22Rv1 (cell line): ENCODE results near the gene GAS6.
A peak's percentile ranks its signal among the peaks of the same experiment; 100 is the strongest.
"Not testable (repeated sequence)": the region's sequence is repeated elsewhere in the genome, so short reads cannot be mapped to it uniquely, and the experiment has no call there.

ENCODE experiments used
- H3K27ac ChIP-seq: fragments of 450-650 bp; 2 replicates; pipeline ENCODE4 v1.5.1; 2017
- ZFX ChIP-seq: fragments of 450-650 bp; IDR thresholded peaks from 2 replicates; pipeline ENCODE4 v1.6.1; 2017; ENCODE audit warnings: antibody characterized with exemption, borderline replicate concordance
- TF ChIP-seq, protein P1 (sequence below): fragments of 450-650 bp; IDR thresholded peaks from 2 replicates; pipeline ENCODE4 v1.5.1; 2017; ENCODE audit warnings: mild to moderate bottlenecking

The GAS6 gene

DNA sequence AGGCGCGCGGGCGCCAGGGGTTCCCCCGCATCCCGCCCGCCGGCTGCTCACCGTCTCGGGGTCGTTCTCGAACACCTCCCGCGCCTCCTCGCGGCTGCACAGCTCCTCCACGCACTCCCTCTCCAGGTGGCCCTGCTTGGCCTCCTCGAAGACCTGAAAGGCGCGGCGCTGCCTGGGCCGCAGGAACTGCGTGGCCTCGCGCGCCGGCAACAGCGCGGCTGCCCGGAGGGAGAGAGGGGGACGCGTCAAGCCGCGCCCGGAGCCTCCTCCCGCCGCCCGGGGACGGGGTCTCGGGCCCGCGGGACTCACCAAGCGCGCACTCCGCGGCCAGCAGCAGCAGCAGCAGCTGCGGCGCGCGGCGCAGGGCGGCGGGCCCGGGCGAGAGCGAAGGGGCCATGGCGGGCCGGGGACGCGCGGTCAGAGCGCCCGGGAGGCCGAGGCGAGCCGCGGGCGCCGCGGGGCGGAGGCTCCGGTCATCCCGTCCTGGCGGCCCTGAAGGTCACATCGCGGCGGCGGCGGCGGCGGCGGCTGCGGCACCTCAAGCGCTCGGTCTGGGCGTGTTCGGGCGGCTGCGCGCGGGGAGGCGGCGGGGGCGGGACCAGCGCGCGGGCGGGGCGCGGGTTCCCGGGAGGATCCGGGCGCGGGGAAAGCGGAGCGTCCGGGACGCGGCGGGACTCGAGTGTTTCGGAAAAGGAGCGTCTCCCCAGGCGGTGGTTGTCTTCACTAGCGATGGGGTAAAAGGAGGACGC is at the start of gene GAS6:
GAS6 (minus strand) TSS at position 553 of the 749 bp plus-strand sequence; CDS start at position 397, 156 bp downstream.
- no peak within 1 kb of the TSS for H3K27ac ChIP-seq
- TF ChIP-seq ZFX: no peak
- TF ChIP-seq, protein P1, sequence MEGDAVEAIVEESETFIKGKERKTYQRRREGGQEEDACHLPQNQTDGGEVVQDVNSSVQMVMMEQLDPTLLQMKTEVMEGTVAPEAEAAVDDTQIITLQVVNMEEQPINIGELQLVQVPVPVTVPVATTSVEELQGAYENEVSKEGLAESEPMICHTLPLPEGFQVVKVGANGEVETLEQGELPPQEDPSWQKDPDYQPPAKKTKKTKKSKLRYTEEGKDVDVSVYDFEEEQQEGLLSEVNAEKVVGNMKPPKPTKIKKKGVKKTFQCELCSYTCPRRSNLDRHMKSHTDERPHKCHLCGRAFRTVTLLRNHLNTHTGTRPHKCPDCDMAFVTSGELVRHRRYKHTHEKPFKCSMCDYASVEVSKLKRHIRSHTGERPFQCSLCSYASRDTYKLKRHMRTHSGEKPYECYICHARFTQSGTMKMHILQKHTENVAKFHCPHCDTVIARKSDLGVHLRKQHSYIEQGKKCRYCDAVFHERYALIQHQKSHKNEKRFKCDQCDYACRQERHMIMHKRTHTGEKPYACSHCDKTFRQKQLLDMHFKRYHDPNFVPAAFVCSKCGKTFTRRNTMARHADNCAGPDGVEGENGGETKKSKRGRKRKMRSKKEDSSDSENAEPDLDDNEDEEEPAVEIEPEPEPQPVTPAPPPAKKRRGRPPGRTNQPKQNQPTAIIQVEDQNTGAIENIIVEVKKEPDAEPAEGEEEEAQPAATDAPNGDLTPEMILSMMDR: peak; percentile 6; the same call in 1 of the 2 replicates

DNA sequence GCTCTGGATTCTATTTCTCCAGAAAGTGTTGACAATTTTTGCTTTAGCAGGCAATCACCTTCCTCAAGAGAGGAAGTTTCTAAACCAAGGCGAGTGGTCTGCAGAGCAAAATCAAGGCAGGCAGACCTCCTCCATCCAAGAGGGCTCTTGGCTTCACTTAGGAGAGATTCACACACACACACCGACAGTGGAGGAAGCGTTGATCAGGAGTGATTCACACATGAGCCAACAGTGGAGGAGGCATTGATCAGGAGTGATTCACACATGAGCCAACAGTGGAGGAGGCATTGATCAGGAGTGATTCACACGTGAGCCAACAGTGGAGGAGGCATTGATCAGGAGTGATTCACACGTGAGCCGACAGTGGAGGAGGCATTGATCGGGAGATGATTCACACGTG is 49.5 kb upstream of the GAS6 start:
- not testable (repeated sequence) for H3K27ac ChIP-seq

DNA sequence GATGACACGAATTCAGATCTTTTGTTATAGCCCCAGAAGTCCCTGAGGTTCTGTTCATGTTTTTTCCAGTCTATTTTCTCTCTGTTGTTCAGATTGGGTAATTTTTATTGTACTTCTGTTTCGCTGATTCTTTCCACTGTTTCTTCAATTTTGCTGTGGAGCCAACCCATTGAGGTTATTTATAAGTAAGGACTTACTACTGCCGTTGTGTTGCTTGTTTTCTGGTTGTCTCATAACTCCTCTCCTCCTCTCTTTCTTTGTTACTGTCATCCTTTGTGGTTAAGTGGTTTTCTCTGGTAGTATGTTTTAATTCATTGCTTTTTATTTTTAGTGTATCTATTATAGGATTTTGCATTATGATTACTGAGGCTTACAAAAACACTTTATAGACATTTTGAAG is 48.7 kb upstream of the GAS6 start:
- TF ChIP-seq, protein P1: no peak
- no peak for TF ChIP-seq ZFX
- no peak overlapping the region for H3K27ac ChIP-seq

DNA sequence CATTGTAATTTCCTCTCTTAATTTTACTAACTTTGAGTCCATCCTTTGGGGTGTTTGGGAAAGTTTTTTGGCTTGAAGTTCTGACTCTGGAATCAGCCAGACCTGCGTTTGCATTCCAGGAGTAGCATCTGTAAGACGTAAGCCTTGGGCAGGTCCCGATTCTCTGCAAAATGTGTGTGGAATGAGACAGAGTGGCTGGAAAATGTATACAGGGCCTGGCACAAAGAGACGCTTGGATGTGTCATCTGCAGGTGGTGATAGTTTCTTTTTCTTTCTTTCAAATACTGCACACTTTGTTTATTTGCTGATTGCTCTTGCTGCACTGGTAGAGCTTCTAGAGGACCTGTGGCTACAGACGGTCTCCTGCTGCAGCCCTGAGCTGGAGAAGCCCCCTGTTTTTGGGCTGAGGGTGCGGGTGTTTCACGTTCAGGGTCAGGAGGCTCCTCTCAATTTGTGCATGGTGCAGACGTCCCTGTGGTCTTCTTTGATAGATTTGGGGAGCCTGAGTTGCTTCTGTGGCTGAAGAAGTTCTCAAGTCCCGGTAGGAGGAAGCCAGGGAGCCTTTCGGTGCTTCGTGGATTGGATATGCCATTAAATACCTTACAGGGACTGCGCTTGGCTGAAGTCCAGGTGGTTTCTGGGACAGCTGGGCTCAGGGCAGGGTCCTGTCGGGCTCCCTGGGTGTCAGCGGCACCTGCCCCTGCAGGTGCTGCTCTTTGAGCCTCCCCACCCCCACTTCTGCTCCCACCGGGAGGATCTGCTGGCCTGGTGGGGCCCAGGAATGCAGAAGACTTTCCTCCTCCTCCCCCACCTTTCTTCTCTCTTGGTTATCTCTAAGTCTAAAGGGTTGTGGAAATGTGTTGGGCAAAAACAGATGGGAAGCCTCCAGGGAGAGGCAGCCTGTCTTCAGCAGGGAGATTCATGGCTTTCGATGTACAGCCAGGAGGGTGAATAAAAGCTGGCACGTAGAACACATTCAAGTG is 44.0 kb upstream of the GAS6 start:
- no peak for TF ChIP-seq ZFX
- TF ChIP-seq, protein P1: no peak
- no peak overlapping the region for H3K27ac ChIP-seq

DNA sequence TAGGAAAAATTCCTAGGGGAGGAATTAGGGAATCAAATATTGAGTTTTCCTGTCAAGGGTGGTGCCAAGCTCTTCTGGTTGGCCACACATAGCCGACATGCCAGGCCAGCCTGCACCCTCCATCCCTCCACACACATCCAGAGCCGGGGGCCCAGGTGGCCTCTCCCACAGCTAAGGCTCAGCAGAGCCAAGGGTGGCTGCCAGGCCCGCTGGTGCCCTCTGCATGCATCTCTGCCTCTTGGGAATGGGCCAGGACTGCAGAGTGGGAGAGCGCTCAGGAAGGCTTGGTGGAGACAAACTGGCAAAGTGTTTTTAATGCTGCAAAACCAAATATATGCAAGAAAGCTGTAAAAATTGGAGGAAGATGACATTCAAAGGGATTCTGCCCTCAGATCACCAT is 42.7 kb upstream of the GAS6 start:
- no peak overlapping the region for H3K27ac ChIP-seq
- TF ChIP-seq, protein P1: no peak
- no peak for TF ChIP-seq ZFX

DNA sequence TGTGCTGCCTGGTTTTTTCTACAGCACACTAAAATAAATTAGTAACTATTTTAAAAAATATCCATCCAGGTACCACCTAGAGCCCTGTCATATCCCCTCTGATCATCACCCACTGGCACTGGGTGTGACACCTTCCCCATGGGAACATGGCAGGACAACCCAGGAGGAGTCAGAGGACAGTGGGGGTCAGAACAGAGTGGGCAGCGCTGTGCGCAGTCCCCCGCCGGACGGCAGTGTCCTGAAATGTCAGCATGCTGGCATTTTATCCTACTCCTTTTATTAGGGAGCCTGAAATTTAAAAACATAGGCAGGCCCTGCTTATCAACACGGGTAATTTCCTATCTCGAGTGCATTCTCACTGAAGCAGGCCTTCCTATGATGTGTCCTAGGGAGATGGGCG is 42.1 kb upstream of the GAS6 start:
- TF ChIP-seq ZFX: no peak
- TF ChIP-seq, protein P1: no peak

DNA sequence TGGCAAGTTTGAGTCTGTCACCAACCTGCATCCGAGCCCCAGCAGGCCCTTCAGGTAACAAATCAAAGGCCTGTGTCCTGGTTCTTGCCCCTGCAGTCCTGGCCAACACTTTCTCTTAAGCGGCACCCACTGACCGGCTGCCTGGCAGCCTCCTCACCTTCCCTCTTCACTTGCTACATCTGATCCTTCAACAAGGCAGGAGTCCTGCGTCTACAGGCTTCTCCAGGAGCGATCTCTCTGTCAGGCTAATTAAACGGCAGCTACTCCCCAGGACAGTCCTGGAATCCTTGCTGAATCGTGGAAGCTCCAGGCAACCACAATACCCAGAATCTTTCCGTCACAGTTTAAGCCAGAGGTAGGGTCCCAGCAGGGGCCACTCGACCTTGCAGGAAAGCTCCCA is 41.1 kb upstream of the GAS6 start:
- TF ChIP-seq, protein P1: no peak
- TF ChIP-seq ZFX: no peak
- H3K27ac ChIP-seq: no peak overlapping the region

More for the DNA sequence above, 42.1 kb upstream of the GAS6 start:
- H3K27ac ChIP-seq: no peak overlapping the region
